ENCODE measurements around the gene SDHA.
"Not testable (repeated sequence)": the region's sequence is repeated elsewhere in the genome, so short reads cannot be mapped to it uniquely, and the experiment has no call there.

- not testable (repeated sequence) for TF ChIP-seq CBFB (CRISPR knock-in tag; IDR thresholded peaks at IDR 0.05); U2AF2 (optimal IDR thresholded peaks at IDR 0.05; ENCODE audit: low read depth, low read length); KDM1A (IDR thresholded peaks at IDR 0.05); AFF1 (IDR thresholded peaks at IDR 0.05; ENCODE audit: low read depth in 1 of 2, partially characterized antibody in 2 of 2); ZZZ3 (IDR thresholded peaks at IDR 0.05); CTCF (IDR thresholded peaks at IDR 0.05 in 2 of 3, conservative IDR thresholded peaks at IDR 0.05 in 1 of 3; ENCODE audit: insufficient read depth in 2 of 3, low read depth in 1 of 3, low read length in 3 of 3); PRPF4 (IDR thresholded peaks at IDR 0.05; ENCODE audit: insufficient read depth, low read depth, low read length, poor library complexity, severe bottlenecking); HNRNPL (IDR thresholded peaks at IDR 0.05; ENCODE audit: low read depth, low read length); EGR1 (conservative IDR thresholded peaks at IDR 0.05); ZNF146 (CRISPR knock-in tag; IDR thresholded peaks at IDR 0.05; ENCODE audit: unreplicated experiment)
These were observed 25.7 kb downstream of the SDHA start for GRCh38 chr5:243683-244367.

Data from K562 (cell line).